Hepatocyte (in vitro differentiated cells): Measurements from ENCODE around the gene SLC6A2.

Experiments
- EZH2 ChIP-seq: fragments of 200-600 bp; sonication (generic); IDR thresholded peaks from 2 replicates; pipeline ENCODE4 v1.6.1; 2016; ENCODE audit warnings: antibody characterized with exemption, mild to moderate bottlenecking, borderline replicate concordance
- EZH2phosphoT487 ChIP-seq: fragments of 200-600 bp; sonication (generic); IDR thresholded peaks from one replicate; pipeline ENCODE4 v1.6.1; 2018; ENCODE audit warnings: antibody characterized with exemption, mild to moderate bottlenecking, low read depth, moderate library complexity; ENCODE audit not compliant: unreplicated experiment, severe bottlenecking
- TF ChIP-seq, protein P1 (sequence below): fragments of 200-600 bp; sonication (generic); IDR thresholded peaks from 2 replicates; pipeline ENCODE4 v1.5.1; 2016; ENCODE audit warnings: antibody characterized with exemption, mild to moderate bottlenecking; ENCODE audit not compliant: poor library complexity

DNA sequence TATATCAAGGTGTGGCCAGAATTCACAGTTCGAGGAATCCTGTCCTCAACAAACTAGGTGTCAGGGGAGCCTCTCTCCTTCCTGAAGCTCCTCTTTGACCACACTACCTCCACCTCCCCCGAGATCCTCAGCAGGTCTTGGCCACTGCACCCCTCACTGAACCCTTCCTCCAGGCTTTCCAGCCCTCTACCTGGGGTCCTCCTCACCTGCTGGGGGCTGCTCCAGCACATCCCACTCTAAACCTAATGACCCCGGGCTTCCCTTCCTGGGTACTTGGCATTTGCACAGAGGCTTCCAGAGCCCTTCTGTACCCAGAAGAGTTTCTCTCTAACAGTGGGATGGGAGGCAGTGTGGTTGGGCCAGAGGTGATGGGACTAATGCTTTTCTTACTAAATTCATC, 9.7 kb downstream of the SLC6A2 start:
- TF ChIP-seq, protein P1, sequence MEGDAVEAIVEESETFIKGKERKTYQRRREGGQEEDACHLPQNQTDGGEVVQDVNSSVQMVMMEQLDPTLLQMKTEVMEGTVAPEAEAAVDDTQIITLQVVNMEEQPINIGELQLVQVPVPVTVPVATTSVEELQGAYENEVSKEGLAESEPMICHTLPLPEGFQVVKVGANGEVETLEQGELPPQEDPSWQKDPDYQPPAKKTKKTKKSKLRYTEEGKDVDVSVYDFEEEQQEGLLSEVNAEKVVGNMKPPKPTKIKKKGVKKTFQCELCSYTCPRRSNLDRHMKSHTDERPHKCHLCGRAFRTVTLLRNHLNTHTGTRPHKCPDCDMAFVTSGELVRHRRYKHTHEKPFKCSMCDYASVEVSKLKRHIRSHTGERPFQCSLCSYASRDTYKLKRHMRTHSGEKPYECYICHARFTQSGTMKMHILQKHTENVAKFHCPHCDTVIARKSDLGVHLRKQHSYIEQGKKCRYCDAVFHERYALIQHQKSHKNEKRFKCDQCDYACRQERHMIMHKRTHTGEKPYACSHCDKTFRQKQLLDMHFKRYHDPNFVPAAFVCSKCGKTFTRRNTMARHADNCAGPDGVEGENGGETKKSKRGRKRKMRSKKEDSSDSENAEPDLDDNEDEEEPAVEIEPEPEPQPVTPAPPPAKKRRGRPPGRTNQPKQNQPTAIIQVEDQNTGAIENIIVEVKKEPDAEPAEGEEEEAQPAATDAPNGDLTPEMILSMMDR, result no peak
- TF ChIP-seq EZH2phosphoT487, result no peak
- TF ChIP-seq EZH2, result no peak
